Breast epithelium (tissue), 3 donors: ENCODE data around the gene MICAL3.

Source experiments
- CTCF ChIP-seq, 3 donors: fragments of 450-650 bp; IDR thresholded peaks; one replicate each; pipeline ENCODE4 v1.5.1; 2016 to 2017; ENCODE audit warnings: antibody characterized with exemption in 3 of 3, mild to moderate bottlenecking in 3 of 3, moderate library complexity in 3 of 3
- POLR2A ChIP-seq: fragments of 450-650 bp; IDR thresholded peaks from one replicate; pipeline ENCODE4 v1.6.1; 2016; ENCODE audit warnings: antibody characterized with exemption, mild to moderate bottlenecking, moderate library complexity
- POLR2AphosphoS5 ChIP-seq, 3 donors: sonication (generic); formaldehyde crosslinking; IDR thresholded peaks; one replicate each; pipeline ENCODE4 v1.6.1; 2017; ENCODE audit warnings: antibody characterized with exemption in 3 of 3

GRCh38 chr22:17980638-17981051, 43.7 kb downstream of the MICAL3 start:
- TF ChIP-seq CTCF (IDR thresholded peaks at IDR 0.05): no peak
- no peak for TF ChIP-seq POLR2AphosphoS5 (IDR thresholded peaks at IDR 0.05)
- TF ChIP-seq POLR2A: no peak
